Right lung (tissue), 5 donors: ENCODE data around the gene NCBP2. TPM values are rescaled to one million over a fixed set of nuclear protein-coding genes. Genes with fewer than 3 reads are reported as not detected.
"Not testable (repeated sequence)": the region's sequence is repeated elsewhere in the genome, so short reads cannot be mapped to it uniquely, and the experiment has no call there.

Source experiments
- DNase-seq, 2 donors: peaks; one replicate each; pipeline ENCODE4 v3.0.0-alpha.2; 2013
- polyA plus RNA-seq, 5 donors: library from polyadenylated mRNA; unstranded; fragments of 120-200 nt; gene quantifications; one replicate each; pipeline versions ENCODE4 v1.2.1 to v1.2.3, GENCODE V29; 2013; ENCODE audit warnings: inconsistent platforms in 1 of 5, low replicate concordance in 1 of 5; ENCODE audit not compliant: insufficient read length in 5 of 5, insufficient read depth in 1 of 5

NCBP2 gene
- polyA plus RNA-seq, 5 donors: 77.0 to 95.3 (median 88.3) TPM

DNA sequence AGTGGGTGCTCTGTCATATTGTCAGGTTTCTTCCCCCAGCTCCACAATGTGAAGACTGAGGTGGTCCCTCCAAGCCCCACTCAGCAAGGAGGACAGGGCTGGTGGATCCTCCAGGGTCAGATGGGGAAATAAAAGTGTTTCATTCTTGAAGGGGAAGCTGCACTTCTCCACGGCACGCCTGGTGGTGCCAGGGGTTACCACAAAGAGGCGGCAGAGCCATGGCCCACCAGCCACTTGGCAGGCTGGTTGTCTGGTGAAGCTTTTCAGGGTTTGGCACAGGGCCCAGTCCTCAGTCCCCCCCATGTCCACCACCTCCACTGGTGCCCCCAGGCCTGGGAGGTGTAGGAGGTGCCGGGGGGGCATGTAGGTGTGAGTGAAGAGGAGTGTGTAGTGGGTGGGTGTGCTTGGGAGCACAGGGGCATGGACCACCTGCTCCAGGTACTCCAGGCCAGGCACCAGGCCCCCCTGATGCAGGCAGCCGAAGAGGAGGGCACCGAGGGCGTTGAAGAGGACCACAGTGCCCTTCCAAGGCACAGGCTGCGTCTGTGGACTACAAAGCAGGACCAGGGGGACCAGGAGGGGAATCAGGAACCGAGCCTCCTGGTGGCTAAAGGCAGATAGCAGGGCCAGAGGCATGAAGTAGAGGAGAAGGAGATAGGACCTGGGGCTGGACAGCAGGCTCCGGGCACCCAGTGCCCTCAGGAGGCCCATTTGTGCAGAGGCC lies 5.0 kb upstream of the NCBP2 start:
- no peak for DNase-seq

GRCh38 chr3:196944037-196944790 lies 1.9 kb upstream of the NCBP2 start:
- not testable (repeated sequence) for DNase-seq

DNA sequence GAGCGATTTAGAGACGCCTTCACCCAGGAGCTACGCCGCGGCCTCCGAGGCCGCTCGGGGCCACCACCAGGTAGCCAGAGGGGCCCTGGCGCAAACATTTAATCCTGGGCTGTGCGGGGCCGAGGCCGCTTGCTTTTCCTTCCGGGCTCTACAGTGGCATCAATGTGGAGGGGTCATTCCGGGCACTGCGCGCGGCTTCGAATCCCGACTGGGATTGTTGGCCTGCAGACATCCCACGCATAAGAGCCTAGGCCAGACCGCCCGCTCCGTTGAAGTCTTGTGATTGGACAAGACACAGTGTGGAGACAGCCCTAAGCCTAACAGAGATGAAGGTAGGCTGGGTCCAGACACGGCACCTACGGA lies 568 bp upstream of the NCBP2 start:
- DNase-seq: no peak

DNA sequence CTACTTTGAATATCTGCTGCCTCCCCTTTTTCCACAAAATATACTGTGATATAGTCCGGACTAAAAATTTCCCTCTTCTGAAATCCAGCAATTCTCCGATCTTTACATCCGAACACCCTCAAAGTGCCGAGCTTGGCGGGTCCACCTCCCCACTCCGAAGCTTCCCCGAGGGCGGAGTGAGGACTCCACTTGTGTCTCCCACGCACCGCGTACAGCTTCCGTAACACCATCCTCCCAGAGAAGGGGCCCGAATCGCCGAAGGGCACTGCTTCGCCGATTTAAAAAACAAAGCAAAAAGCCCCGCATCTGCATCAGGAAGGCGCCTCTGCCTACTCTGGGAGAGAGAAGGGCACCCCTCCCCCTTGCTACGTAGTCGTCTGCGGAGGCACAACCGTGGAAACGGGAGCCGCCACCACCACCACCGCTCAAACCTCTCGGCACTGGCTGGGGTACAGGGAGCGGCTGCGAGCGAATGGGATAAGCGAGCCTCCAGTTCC lies 551 bp downstream of the NCBP2 start:
- peak in 1 of 2 donors; percentile 25 for DNase-seq

DNA sequence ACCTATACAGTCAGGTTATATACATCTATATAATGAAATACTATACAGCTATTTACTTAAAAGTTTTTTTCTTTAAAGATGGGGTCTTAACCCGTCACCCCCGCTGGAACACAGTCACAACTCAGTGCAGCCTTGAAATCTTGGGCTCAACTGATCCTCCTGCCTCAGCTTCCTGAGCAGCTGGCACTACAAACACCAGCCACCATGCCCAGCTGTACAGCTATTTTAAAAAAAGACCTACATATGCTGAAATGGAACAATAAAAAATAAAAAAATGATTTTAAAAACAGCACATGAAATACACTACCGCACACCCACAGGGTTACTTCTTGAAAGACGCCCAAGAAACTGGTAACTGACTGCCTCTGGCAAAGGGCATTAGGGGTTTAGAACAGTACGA lies 3.8 kb downstream of the NCBP2 start:
- DNase-seq: no peak

DNA sequence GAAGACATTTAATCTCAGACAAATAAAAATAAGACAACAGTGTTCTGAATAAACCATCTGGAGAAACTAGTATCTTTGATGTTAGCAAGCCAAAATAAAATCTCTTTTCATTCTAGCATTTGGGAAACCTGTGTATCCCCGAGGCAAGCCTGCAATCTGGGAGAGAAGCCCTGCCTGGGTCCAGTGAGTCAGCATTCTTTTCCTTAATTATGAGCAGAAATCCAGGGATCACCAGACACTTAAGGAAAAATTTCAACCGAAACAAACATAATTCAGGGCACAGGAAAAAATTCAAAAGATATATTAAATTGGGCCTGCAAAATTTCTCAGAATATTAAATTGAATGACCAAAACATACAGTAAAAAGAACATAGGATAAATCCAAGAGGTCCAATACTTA lies 4.2 kb downstream of the NCBP2 start:
- DNase-seq: no peak

- no peak for DNase-seq
Observed at GRCh38 chr3:196936288-196936687, 6.0 kb downstream of the NCBP2 start.

DNA sequence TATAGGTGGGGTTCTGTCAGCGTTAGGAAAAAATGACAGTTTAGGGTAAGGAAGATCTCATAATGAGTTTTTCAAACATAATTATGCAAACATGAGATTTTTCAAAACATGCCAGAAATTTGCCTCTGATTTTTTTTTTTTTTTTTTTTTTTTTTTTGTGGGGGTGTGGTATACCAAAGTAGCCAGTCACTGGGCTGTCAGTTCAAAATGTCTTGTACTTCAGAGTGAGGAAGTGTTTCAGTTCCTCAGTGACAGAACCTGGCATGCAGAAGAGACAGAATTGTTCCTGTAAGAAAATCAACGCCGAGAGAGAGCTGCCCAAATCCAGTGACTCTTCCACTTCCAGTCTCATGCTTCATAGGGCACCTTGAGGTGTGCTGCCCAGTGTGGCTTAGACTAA lies 9.7 kb downstream of the NCBP2 start:
- no peak for DNase-seq

- no peak for DNase-seq
Observed at GRCh38 chr3:196931828-196932587, 10.3 kb downstream of the NCBP2 start.

DNA sequence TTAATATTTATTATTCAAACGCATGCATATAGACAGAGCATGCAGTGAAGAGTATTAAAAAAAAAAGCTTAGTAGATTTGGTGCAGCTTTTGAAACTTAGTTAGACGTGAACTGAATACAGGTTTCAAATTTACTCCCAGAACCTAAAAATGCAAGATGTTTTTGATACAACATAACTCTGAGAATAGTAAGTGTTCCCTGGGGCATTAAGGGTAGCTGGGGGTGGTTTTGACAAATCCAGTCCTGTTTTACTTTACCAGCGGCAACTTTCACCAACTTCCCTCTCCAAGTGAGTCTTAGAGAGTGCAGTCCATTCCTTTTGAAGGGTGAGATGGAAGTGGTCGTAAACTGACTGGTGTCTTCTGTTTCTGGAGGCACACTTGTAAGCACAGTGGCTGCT lies 11.2 kb downstream of the NCBP2 start:
- DNase-seq: no peak

- DNase-seq: no peak
Observed at GRCh38 chr3:196927571-196928453, 14.5 kb downstream of the NCBP2 start.

- DNase-seq: no peak
Observed at GRCh38 chr3:196920733-196921132, 21.6 kb downstream of the NCBP2 start.

GRCh38 chr3:196918968-196919367 lies 23.4 kb downstream of the NCBP2 start:
- DNase-seq: no peak

GRCh38 chr3:196916995-196917394 lies 25.3 kb downstream of the NCBP2 start:
- no peak for DNase-seq

DNA sequence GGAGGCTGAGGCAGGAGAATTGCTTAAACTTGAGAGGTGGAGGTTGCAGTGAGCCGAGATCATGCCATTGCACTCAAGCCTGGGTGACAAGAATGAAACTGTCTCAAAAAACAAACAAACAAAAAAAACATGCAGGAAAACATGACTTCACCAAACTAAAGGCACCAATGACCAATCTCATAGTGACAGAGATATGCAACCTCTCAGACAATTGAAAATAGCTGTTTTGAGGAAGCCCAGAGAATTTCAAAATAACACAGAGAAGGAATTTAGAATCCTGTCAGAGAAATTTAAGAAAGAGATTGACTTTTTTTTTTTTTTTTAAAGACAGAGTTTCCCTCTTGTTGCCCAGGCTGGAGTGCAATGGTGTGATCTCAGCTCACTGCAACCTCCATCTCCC lies 26.1 kb downstream of the NCBP2 start:
- DNase-seq: no peak

- no peak for DNase-seq
Observed at GRCh38 chr3:196915375-196915774, 27.0 kb downstream of the NCBP2 start.

GRCh38 chr3:196914866-196915265 lies 27.5 kb downstream of the NCBP2 start:
- no peak for DNase-seq

- no peak for DNase-seq
Observed at GRCh38 chr3:196903740-196904139, 38.6 kb downstream of the NCBP2 start.

GRCh38 chr3:196902296-196902695 lies 40.0 kb downstream of the NCBP2 start:
- no peak for DNase-seq

- DNase-seq: no peak
Observed at GRCh38 chr3:196901768-196902167, 40.6 kb downstream of the NCBP2 start.

GRCh38 chr3:196896229-196896628 lies 46.1 kb downstream of the NCBP2 start:
- DNase-seq: no peak
